HG03439 (cell line): ENCODE results near the gene TUBB1.

Experiments used
- ATAC-seq: cut with Tn5 transposase; IDR thresholded peaks from one replicate; pipeline ENCODE4 v1.9.1; 2021; ENCODE audit warnings: mild to moderate bottlenecking, moderate library complexity; ENCODE audit not compliant: unreplicated experiment

TUBB1 gene

DNA sequence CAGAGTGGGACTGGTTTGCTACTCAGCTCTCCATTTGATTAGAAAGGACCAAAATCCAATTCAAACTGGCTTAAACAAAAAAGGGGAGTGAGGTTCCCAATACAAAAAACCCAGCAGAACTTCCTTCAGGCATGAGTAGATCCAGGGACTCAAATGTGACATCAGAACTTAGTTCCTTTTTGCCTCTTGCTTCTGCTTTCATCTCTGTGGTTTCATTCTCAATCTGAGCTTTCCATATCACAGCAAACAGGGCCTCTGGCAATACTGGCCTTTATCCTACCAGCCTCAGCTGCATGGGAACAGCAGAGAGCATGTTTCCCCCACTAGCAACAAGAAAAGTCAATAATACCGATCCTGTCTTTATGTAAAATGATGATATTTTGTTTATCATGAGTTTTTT, 52.0 kb downstream of the TUBB1 start:
- ATAC-seq = no peak

DNA sequence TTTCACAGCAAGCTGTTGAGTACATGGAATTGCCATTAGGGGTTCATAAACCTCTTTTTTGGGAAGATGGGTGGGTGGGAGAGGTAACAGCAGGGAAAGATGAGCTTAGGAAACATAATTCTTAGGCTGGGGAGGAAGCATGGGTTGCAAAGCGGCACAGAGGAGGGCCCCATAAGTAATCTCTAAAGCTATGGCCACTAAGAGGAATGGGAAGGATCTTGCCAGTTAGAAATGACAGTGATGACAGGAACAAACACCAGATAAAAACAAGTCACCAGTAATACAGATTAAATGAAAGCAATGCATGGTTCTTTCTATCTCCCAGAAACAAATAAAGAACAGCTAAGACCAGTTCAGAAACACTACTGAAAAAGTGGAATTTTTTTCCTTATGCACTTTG, 54.4 kb downstream of the TUBB1 start:
- no peak for ATAC-seq

DNA sequence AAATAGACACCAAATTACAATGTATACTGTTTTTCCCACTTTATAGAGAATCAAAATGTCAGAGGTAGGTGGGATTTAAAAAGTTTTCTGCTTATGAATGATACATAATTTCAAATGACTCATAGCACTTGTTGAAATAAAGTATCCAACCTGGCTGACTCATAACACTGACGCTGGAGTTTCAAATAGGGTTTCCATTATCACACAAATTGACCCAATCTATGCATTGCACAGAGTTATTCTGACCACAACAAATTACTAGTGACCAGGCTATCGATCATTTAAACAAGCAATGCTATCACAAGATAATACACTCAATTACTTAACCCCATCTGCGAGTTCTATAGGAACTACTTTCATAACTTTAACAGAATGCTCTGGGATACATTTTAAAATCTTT, 55.2 kb downstream of the TUBB1 start:
- ATAC-seq = no peak

DNA sequence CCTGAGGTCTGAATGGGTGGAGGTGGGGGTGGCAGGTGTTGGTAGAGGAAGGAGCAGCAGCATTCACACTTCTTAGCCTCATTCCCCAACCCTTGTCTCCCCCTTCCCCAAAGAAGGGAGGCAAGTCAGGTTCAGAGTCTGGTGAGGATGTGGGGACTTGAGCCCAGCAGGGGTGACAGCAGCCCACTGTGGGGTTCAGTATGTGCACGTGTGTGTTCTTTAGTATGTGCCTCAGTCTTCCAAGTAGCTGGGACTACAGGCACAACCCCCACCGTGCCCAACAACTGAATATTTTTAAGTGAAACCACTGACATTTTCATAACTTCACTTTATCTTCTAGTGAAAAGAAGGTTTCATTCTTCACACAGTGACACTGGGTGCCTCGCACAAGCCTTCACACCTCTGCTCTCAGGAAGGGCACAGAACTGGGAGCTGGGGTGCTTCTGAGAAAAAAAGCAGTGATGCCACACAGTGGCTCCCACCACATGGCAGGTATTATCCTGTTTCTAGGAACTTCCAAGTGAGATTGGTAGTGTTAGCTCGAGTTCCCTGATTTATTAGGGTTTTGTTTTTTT, 56.8 kb downstream of the TUBB1 start:
- ATAC-seq = no peak
